HG03520 (cell line): ENCODE measurements around the gene KCTD2.

Source experiments
- ATAC-seq: cut with Tn5 transposase; IDR thresholded peaks from one replicate; pipeline ENCODE4 v1.9.1; 2021; ENCODE audit warnings: mild to moderate bottlenecking, moderate library complexity; ENCODE audit not compliant: unreplicated experiment

The KCTD2 gene

DNA sequence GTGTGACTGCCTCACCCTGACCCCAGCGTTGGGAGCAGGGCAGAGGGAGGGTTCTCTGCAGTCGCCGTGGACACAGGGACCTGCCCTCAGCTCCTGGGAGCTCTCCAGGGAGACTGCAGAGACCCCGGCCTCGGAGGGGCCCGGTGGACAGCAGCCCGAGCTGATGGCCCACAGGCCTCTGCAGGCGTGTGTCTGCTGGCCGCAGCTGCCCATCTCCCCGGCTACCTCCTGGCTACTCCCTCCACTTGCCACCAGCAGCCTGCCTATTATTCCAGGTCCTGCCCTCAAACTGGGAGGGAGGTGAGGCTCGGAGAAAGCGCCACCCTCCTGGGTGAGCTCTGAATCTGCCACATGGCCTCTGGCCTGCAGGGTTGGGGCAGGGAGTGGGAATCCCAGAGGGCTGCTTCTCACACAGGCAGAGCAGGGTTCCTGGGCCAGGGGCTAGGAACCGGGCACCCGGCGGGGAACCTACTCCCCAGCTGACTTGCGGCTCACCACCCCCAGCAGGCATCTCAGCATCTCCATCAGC, 47.9 kb downstream of the KCTD2 start:
- ATAC-seq = no peak

- no peak for ATAC-seq
Observed at GRCh38 chr17:75096082-75096625, 49.1 kb downstream of the KCTD2 start.

- ATAC-seq = no peak
Observed at GRCh38 chr17:75097865-75098264, 50.8 kb downstream of the KCTD2 start.

- ATAC-seq = no peak
Observed at GRCh38 chr17:75098861-75099260, 51.8 kb downstream of the KCTD2 start.

DNA sequence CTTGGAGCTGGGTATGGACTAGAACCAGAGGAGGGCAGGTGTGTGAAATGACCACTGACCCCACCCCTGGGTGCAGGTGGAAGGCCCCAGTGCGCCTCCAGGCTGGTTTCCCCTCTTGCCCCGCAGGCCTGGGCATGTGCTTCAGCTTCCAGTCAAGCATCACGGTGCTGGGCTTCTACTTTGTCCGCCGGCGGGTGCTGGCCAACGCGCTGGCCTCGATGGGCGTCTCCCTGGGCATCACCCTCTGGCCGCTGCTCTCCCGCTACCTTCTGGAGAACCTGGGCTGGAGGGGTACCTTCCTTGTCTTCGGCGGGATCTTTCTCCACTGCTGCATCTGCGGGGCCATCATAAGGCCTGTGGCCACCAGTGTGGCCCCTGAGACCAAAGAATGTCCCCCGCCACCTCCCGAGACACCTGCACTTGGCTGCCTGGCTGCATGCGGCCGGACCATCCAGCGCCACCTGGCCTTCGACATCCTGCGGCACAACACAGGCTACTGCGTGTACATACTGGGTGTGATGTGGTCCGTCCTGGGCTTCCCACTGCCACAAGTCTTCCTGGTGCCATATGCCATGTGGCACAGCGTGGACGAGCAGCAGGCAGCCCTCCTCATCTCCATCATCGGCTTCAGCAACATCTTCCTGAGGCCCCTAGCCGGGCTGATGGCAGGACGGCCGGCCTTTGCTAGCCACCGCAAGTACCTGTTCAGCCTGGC, 53.0 kb downstream of the KCTD2 start:
- no peak for ATAC-seq

DNA sequence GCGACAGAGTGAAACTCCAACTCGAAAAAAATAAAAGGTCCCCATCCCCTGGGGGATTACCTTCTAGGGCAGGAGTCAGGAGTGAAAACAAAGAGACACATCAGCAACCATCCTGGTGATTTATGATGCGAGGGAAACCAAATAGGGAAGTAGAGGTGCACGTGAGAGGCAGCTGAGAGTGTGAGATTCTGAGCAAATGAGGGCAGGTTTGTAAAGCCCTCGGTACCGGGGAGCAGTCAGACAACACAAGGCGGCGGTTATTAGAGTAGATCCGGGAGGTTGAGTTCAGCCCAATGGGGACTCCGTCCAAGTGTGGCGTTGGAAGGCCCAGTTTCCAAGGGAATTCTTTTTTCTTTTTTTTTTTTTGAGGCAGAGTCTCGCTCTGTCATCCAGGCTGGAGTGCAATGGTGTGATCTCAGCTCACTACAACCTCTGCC, 55.4 kb downstream of the KCTD2 start:
- no peak for ATAC-seq

DNA sequence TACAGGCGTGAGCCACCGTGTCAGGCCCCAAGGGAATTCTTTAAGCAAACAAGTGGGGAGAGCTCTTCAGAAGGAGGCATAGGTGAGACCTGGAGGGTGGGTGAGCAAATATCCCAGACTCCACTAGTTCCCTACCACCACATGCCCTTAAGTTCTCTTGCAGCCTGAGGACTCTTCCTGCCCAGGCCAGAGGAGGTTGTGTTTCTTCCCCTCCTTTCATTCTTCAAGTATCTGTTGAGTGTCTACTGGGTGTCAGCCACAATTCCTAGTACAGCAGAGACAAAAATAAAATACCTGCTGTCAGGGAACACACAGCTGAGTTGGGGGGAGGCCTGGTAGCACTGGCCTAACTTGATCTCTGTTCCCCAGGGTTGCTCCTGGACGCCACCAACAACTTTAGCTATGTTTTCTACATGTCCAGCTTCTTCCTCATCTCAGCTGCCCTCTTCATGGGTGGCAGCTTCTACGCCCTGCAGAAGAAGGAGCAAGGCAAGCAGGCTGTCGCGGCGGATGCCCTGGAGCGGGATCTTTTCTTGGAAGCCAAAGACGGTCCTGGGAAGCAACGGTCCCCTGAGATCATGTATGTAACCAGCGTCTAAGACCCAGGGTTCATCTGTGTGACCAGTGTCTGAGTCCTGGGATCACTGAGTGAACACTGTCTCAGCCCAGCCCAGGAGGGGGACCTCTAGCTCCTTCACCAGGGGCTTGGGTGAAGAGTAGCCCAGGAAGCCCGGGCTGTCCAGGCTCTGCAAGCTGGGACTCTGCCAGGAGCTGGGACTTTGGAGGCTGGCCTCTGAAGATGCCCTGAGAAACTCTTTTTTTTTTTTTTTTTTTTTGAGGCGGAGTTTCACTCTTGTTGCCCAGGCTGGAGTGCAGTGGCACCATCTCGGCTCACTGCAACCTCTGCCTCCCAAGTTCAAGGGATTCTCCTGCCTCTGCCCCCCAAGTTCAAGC, 56.9 kb downstream of the KCTD2 start:
- ATAC-seq = no peak

DNA sequence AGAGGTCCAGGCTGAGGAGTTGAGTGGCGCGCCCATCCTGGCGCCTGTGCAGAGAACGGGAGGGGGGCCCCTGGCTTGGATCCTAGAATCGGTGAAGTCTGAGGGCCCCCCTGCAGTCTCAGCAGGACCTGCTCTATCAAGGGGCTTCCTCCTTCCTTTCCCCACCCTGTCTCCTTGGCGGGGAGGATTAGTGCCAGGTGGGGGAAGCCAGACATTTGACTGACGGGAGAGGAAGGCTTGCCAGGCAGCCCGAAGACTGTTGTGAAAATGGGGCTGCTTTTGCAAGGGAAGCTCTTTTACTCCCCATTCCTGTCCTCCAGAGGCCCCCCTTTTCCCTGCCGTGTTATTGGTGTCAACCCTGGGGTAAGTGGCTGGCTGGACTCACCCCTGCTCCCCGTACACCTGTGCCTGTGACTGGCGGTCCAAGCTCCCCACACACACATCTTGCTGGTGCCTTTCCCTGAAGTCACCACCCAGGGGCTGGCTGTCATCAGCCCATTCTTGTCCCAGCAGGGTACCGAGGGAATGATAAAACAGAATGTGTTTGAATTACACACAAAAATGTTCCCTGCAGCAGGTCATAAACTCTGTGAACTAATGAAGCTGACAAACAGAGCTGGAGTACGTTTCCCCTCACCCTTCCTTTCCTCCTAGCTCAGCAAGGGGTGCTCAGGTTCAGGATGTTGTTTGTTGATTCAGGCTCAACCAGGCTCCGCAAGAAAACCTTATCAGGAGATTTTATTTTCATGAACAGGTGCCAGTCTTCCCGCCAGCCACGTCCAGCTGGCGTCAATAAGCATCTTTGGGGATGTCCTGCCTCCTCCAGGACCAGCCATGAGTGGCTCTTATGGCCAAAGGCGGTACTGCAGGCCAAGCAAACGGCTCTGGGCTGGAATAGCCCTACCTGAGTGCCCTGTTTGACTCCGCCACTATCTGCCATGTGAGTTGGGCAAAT, 58.4 kb downstream of the KCTD2 start:
- ATAC-seq = no peak

- no peak for ATAC-seq
Observed at GRCh38 chr17:75108193-75108592, 61.2 kb downstream of the KCTD2 start.

GRCh38 chr17:75109046-75109406, 62.0 kb downstream of the KCTD2 start:
- ATAC-seq = no peak

DNA sequence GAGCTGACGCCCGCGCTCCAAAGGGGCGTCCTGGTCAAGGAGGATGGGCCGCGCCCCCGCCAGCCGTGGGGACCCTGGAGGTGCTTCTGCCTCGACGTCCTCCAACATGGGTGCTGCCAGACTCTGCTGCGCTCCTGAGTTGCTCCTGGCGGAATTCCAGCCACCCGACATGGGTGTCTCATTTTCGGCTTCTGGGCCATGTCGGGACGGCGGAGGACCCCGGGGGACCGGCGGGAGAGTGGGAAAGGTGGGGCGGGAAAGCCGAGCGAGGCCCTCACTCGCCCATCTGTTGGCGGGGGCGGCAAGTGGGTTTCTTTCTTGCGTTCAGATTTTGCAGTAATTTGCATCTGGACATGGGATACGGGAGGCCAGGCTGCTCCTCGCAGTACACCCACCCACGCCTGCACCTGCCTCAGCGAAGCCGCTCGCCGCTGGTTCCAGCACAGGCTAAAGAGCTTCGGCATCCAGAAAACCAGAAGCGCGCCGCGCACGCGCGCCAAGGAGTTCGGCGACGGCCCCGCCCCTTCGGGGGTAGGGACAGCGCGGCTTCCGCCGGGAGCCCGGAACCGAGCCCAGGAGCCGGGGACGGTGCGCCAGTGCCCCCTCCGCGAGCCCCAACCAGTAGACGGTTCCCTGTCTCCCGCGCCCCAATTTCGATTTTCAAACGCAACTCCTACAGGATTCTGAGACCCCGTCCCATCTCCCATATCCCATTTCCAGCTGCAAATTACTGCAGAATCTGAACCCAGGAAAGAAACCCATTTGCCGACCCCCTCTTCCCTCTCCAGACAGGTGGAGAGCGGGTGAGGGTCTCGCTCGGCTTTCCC, 62.6 kb downstream of the KCTD2 start, which contains the start of gene ARMC7:
TSS of gene ARMC7 (plus strand) at position 563 of the 827 bp plus-strand sequence. CDS start 320 bp downstream, outside the sequence.
- ATAC-seq = peak; percentile 65

DNA sequence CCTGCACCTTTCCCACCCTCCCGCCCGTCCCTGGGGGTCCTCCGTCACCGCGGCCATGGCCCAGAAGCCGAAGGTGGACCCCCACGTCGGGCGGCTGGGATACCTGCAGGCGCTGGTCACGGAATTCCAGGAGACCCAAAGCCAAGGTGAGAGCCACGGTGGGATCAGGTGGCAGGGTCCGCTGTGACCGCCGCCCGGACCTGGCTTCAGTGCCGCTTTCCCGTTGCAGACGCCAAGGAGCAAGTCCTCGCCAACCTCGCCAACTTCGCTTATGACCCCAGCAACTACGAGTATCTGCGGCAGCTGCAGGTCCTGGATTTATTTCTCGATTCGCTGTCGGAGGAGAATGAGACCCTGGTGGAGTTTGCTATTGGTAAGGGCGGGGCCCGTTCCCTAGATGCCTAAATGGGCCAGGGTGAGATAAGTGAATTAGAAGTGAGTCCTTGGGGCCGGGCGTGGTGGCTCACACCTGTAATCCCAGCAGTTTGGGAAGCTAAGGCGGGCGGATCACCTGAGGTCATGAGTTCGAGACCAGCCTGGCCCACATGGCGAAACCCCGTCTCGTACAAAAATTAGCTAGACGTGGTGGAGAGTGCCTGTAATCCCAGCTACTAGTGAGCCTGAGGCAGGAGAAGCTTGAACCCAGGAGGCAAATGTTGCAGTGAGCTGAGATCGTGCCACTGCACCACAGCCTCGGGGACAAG, 63.4 kb downstream of the KCTD2 start:
- no peak for ATAC-seq

- ATAC-seq = no peak
Observed at GRCh38 chr17:75111777-75112335, 64.8 kb downstream of the KCTD2 start.

DNA sequence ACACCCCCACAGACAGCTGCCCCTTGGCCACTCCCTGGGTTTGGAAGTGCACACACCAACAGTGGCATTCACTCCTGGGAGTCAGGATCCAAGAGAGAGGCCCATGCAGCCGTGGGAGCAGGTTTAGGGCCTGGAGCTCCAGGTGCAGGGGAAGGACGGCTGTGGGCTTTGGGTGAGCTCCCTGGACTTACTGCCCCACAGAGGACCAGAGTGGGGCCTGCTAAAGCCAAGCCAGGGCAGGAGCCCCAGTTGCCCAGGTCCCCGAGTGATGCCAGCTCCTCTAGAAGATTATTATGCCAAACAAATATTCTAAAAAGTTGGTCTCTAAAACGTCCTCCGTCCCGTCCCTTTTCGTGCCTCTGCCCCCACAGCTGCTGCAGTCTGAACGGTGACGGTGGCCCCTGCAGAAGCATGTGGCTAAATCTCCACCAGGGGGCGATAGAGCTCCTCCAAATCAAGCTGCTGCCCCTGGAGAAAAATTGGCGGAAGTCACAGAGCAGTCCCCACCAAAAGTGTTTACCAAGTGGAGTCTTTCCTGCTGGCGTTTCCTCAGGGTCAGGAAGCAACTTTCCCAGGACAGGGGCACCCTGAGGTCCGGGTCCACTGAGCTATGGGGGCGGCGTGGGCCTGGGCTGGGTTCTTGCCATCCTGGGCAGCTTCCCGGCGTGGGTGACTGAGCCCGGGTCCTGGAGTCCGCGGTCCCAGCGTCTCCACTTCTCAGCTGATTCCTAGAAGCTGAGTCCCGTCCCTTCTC, 67.0 kb downstream of the KCTD2 start:
- ATAC-seq = no peak

GRCh38 chr17:75114552-75115314, 67.7 kb downstream of the KCTD2 start:
- no peak for ATAC-seq
